IMR-90 (cell line): ENCODE measurements around the gene PJA1. TPM values are rescaled to one million over a fixed set of nuclear protein-coding genes. Genes with fewer than 3 reads are reported as not detected.

ENCODE experiments used
- ATAC-seq: fragments of 200-7000 bp; cut with Tn5 transposase; 2 replicates; pipeline ENCODE4 v1.9.1; 2020; ENCODE audit warnings: low read depth, mild to moderate bottlenecking, moderate library complexity
- BruUV-seq: library from RNA; stranded (reverse); fragments of 400-500 nt; replicated peaks from 2 replicates; lab custom pipeline; 2021; lab: Mats Ljungman, UMichigan
- CTCF ChIA-PET: fragments of 300-600 bp; formaldehyde crosslinking; extraction: SDS; loops from one replicate; lab custom pipeline; 2021; ENCODE audit warnings: antibody characterized with exemption; lab: Yijun Ruan, JAX
- POLR2A ChIA-PET: fragments of 300-600 bp; sonication (Branson Sonifier 250); formaldehyde crosslinking; loops from one replicate; lab custom pipeline; 2022; ENCODE audit warnings: antibody characterized with exemption; ENCODE audit not compliant: unreplicated experiment; lab: Charles Lee
- DNase-seq: peaks from one replicate; pipeline ENCODE4 v3.0.0; 2013
- H2AFZ ChIP-seq: replicated peaks from 2 replicates; pipeline ENCODE3; 2013; ENCODE audit warnings: low read length, mild to moderate bottlenecking; ENCODE audit not compliant: poor library complexity
- H2AK5ac ChIP-seq: 2 replicates; pipeline ENCODE4 v1.6.1; 2013; ENCODE audit warnings: low read depth, low read length, inconsistent platforms
- H2AK9ac ChIP-seq: replicated peaks from 2 replicates; pipeline ENCODE3; 2013; ENCODE audit warnings: mild to moderate bottlenecking, low read depth, low read length, moderate library complexity; ENCODE audit not compliant: poor library complexity
- H2BK120ac ChIP-seq: 2 replicates; pipeline ENCODE4 v1.6.1; 2013; ENCODE audit warnings: low read depth, low read length, inconsistent platforms
- H2BK15ac ChIP-seq: 3 replicates; pipeline ENCODE4 v1.6.1; 2013; ENCODE audit warnings: low read depth, low read length, inconsistent platforms
- H2BK20ac ChIP-seq: 2 replicates; pipeline ENCODE4 v1.6.1; 2013; ENCODE audit warnings: low read depth, mild to moderate bottlenecking, inconsistent platforms, low read length, moderate library complexity
- H2BK5ac ChIP-seq: 2 replicates; pipeline ENCODE4 v1.6.1; 2013; ENCODE audit warnings: mild to moderate bottlenecking, low read depth, low read length, inconsistent platforms; ENCODE audit not compliant: poor library complexity, severe bottlenecking
- H3K14ac ChIP-seq: replicated peaks from 2 replicates; pipeline ENCODE4 v1.6.1; 2013; ENCODE audit warnings: low read depth, low read length, inconsistent platforms
- H3K18ac ChIP-seq: 2 replicates; pipeline ENCODE4 v1.6.1; 2013; ENCODE audit warnings: low read depth, low read length, control low read depth
- H3K23ac ChIP-seq: 2 replicates; pipeline ENCODE4 v1.6.1; 2013; ENCODE audit warnings: low read depth, low read length, inconsistent platforms
- H3K27ac ChIP-seq: 2 replicates; pipeline ENCODE4 v1.5.1; 2013; ENCODE audit warnings: mild to moderate bottlenecking, control low read depth, low read length; ENCODE audit not compliant: insufficient read depth
- H3K27me3 ChIP-seq: 2 replicates; pipeline ENCODE4 v1.6.1; 2013; ENCODE audit warnings: low read length; ENCODE audit not compliant: control insufficient read depth, insufficient read depth
- H3K36me3 ChIP-seq: 2 replicates; pipeline ENCODE4 v1.6.1; 2013; ENCODE audit warnings: low read length, mixed read lengths; ENCODE audit not compliant: control insufficient read depth, insufficient read depth
- H3K4ac ChIP-seq: 2 replicates; pipeline ENCODE4 v1.6.1; 2013; ENCODE audit warnings: low read depth, low read length, inconsistent platforms
- H3K4me1 ChIP-seq: 2 replicates; pipeline ENCODE4 v1.6.1; 2013; ENCODE audit warnings: low read length, mixed read lengths; ENCODE audit not compliant: control insufficient read depth, insufficient read depth
- H3K4me2 ChIP-seq: 2 replicates; pipeline ENCODE4 v1.6.1; 2013; ENCODE audit warnings: low read depth, mild to moderate bottlenecking, control low read depth, low read length, moderate library complexity
- H3K4me3 ChIP-seq: 2 replicates; pipeline ENCODE4 v1.5.1; 2013; ENCODE audit warnings: low read depth, mild to moderate bottlenecking, control low read depth, low read length, moderate library complexity; ENCODE audit not compliant: insufficient read depth
- H3K56ac ChIP-seq: 2 replicates; pipeline ENCODE4 v1.6.1; 2013; ENCODE audit warnings: low read length, inconsistent platforms; ENCODE audit not compliant: insufficient read depth; ENCODE audit errors: extremely low read depth
- H3K79me1 ChIP-seq, 2 experiments: 2 replicates each; pipeline ENCODE4 v1.6.1; 2013; ENCODE audit warnings: low read length in 2 of 2, inconsistent platforms in 1 of 2, low read depth in 1 of 2
- H3K9ac ChIP-seq: 2 replicates; pipeline ENCODE4 v1.6.1; 2013; ENCODE audit warnings: low read depth, low read length, control low read depth
- H3K9me1 ChIP-seq: 2 replicates; pipeline ENCODE4 v1.6.1; 2013; ENCODE audit warnings: low read length, inconsistent platforms; ENCODE audit not compliant: insufficient read depth
- H3K9me3 ChIP-seq: 2 replicates; pipeline ENCODE4 v1.6.1; 2013; ENCODE audit warnings: low read length; ENCODE audit not compliant: control insufficient read depth, insufficient read depth
- H4K20me1 ChIP-seq: 2 replicates; pipeline ENCODE4 v1.6.1; 2013; ENCODE audit warnings: low read length, inconsistent platforms; ENCODE audit not compliant: insufficient read depth
- H4K5ac ChIP-seq: 2 replicates; pipeline ENCODE4 v1.6.1; 2013; ENCODE audit warnings: mild to moderate bottlenecking, low read depth, low read length, control low read depth
- H4K8ac ChIP-seq, 2 experiments: 2 replicates each; pipeline ENCODE4 v1.6.1; 2013; ENCODE audit warnings: low read depth in 2 of 2, low read length in 2 of 2, control low read depth in 1 of 2, inconsistent platforms in 1 of 2
- H4K91ac ChIP-seq: 2 replicates; pipeline ENCODE4 v1.6.1; 2013; ENCODE audit warnings: low read depth, low read length, inconsistent platforms; ENCODE audit not compliant: insufficient read depth
- POLR2A ChIP-seq: IDR thresholded peaks from 2 replicates; pipeline ENCODE4 v1.6.1; 2012; ENCODE audit warnings: mild to moderate bottlenecking, low read depth, low read length
- SMC3 ChIP-seq: fragments of 150-350 bp; IDR thresholded peaks from 2 replicates; pipeline ENCODE4 v1.6.1; 2016; ENCODE audit warnings: low read depth, mild to moderate bottlenecking, antibody characterized with exemption, low read length, moderate library complexity
- WGBS, 2 experiments: methylation state at CpG; one replicate each; pipeline versions ENCODE4 v1.1.5 to v1.1.7; 2013; ENCODE audit warnings: missing lambda C conversion rate in 2 of 2; ENCODE audit not compliant: insufficient read length in 1 of 2; ENCODE audit errors: extremely low coverage in 2 of 2; 5-methylcytosine and 5-hydroxymethylcytosine counted together
- dilution Hi-C: fragments of 300-500 bp; cut with HindIII; formaldehyde crosslinking; loops from one replicate; pipeline ENCODE4 v1.14.3; 2018; ENCODE audit warnings: low sequenced_read_pairs; ENCODE audit not compliant: unreplicated experiment
- in situ Hi-C: fragments of 300-500 bp; cut with MboI; formaldehyde crosslinking; loops from 3 replicates; pipeline ENCODE4 v1.14.3; 2019; ENCODE audit warnings: low sequenced_read_pairs, inconsistent platforms, mixed read lengths
- intact Hi-C: fragments of 100-400 bp; cut with micrococcal nuclease; formaldehyde crosslinking; loops from 2 replicates; pipeline ENCODE4 v1.10.0; 2022
- polyA plus RNA-seq, 3 experiments: library from polyadenylated mRNA; depleted of rRNA; stranded (reverse); fragments of >200 nt; gene quantifications; 2 replicates each; pipeline ENCODE4 v1.2.3, GENCODE V29; 2012; ENCODE audit warnings: low replicate concordance in 1 of 3
- total RNA-seq: library from RNA; depleted of rRNA; stranded (reverse); fragments of >200 nt; gene quantifications from 2 replicates; pipeline ENCODE4 v1.2.3, GENCODE V29; 2012

Gene PJA1
- total and polyA plus RNA-seq, 2 of the 4 experiments (the other 2 are of a cell fraction), result 15.1 to 24.4 TPM

DNA sequence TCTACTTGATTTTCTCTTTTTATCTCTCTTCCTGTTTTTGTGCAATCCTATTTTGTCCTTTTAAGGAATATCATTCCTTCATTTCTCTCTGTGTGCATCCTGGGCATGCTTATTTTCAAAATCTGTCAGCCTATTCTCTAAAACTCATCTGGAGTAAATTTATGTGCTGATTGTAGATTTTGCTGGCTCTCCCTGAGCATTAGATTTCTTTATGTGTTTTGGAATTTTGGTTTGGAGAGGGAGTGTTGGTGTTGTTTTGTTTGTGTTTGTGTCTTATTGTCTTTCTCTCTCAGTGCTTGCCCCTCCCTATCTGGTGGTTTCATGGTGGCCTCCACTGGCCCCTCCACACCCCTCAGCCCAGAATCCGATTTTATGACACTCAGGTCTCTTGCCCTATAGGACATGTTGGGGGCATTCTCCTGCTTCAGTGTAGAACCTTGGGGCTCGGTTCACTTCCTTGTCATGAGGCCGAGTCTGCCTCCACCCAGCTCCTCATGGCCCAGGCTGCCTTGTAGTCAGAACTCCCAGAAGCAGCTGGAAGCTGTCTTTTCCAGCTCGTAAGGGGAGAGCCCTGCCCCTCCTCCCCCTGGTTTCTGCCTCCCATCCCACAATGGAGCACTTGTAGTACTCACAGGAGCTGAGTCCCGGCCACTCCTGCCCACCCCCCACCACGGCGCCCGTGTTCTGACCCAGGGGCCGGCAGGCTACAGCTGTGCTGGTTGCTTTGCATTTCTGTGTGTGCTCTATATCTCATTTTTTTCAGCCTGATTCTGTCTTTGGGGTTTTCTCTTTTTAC, 24.5 kb upstream of the PJA1 start:
- dilution Hi-C loops, result no loop called here

More for the DNA sequence above, 24.5 kb upstream of the PJA1 start:
- H3K79me1 ChIP-seq, result no peaks in the 10 kb centered on the region
- no peak overlapping the region for H2BK20ac ChIP-seq
- no peaks in the 10 kb centered on the region for H3K4me1 ChIP-seq
- no peak overlapping the region for H2BK5ac ChIP-seq
- H3K4ac ChIP-seq, result no peak overlapping the region
- H3K9me3 ChIP-seq, result no peaks in the 10 kb centered on the region
- H3K4me2 ChIP-seq, result no peak overlapping the region
- intact Hi-C loops, result no loop called here
- ChIA-PET CTCF (interaction anchor here (0.7 kb wide), 1 partner anchor 121 kb away, joined by 3 read pairs; no protein-coding TSS in a partner anchor), POLR2A (no interaction called here)
- H4K91ac ChIP-seq, result no peak overlapping the region
- no peak overlapping the region; the same call in 1 of the 2 replicates for H4K5ac ChIP-seq
- DNase-seq, result no peak
- in situ Hi-C loops, result no loop called here
- no peak overlapping the region for H3K14ac ChIP-seq
- H2AK5ac ChIP-seq, result no peak overlapping the region
- TF ChIP-seq SMC3 (no peak), POLR2A (no peak)
- no peak overlapping the region for H3K23ac ChIP-seq
- no peaks in the 10 kb centered on the region for H4K20me1 ChIP-seq
- H3K9me1 ChIP-seq, result no peaks in the 10 kb centered on the region
- H2BK15ac ChIP-seq, result no peak overlapping the region
- H2AFZ ChIP-seq, result no peak overlapping the region
- H3K18ac ChIP-seq, result no peak overlapping the region; the same call in 1 of the 2 replicates
- 14% methylated on average over 1 of the region's 9 CpGs; no CpG with 5 or more reads in 1 of the 2 experiments for WGBS, 2 experiments
- ATAC-seq, result peak; percentile 57
- no TSS peak for BruUV-seq
- H3K27me3 ChIP-seq, result peaks cover 36% of the 10 kb centered on the region
- H2AK9ac ChIP-seq, result no peak overlapping the region
- H3K36me3 ChIP-seq, result no peaks in the 10 kb centered on the region
- H3K56ac ChIP-seq, result no peak overlapping the region
- no peak overlapping the region for H2BK120ac ChIP-seq
- H4K8ac ChIP-seq, result no peak overlapping the region; a peak in 1 of 4 replicates
- no peak overlapping the region for H3K4me3 ChIP-seq
- H3K9ac ChIP-seq, result no peak overlapping the region
- H3K27ac ChIP-seq, result peak overlapping the region; percentile 57; the same call in 1 of the 2 replicates
